C1 segment of cervical spinal cord (tissue), 14 donors: Measurements from ENCODE around the gene NUDT5.
A peak's percentile ranks its signal among the peaks of the same experiment; 100 is the strongest.
"Not testable (repeated sequence)": the region's sequence is repeated elsewhere in the genome, so short reads cannot be mapped to it uniquely, and the experiment has no call there.

Experiments
- DNase-seq, 14 donors: peaks; one replicate each; lab custom pipeline; 2025; lab: John Stamatoyannopoulos, UW

The NUDT5 gene

DNA sequence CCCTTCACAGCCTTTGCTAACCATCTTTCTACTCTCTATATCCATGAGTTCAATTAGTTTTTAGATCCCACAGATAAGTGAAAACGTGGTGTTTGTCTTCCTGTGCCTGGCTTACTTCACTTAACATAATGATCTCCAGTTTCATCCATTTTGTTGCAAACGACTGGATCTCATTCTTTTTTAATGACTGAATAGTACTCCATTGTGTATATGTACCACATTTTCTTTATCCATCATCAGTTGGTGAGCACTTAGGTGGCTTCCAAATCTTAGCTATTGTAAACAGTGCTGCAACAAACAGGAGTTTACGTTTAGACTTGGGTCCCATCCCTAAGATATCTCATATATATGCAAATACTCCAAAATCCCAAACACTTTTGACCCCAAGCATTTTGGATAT, 9.4 kb upstream of the NUDT5 start:
- no peak for DNase-seq

DNA sequence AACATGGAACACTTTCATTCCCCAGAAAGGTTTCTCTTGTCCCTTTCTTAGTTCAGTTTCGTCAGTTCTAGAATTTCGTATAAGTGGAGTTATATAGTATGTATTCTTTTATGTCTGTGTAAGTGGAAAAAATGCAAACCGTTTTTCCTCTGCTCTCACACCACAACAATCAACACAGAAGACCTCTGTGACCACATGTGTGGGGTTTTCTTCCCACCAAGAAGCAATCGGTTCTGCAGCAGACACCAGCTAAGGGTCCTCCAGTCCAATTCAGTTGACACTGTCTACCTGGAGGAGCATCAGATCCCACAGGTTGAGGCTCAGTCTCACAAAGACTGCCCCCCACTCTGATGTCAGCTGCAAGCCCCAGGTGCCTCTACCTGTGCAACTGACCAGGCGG, 6.5 kb upstream of the NUDT5 start:
- no peak for DNase-seq

DNA sequence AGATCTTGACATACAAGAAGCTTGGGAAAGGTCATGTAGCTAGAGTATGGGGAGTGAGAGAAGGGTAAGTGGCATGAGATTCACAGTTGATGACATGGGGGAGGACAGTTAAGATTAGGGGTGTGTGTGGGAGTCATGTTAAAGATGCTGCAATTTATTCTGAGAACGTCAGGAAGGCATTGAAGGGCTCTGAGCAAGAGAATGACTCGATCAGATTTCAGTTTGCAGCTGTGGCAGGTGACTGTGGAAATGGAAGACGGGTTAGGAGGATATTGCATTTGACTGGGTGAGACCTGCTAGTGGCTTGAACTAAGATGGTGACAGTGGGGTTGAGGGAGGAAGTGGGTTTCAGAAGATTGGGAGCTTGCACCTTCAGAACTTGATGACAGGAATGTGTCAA, 5.9 kb upstream of the NUDT5 start:
- DNase-seq = no peak

DNA sequence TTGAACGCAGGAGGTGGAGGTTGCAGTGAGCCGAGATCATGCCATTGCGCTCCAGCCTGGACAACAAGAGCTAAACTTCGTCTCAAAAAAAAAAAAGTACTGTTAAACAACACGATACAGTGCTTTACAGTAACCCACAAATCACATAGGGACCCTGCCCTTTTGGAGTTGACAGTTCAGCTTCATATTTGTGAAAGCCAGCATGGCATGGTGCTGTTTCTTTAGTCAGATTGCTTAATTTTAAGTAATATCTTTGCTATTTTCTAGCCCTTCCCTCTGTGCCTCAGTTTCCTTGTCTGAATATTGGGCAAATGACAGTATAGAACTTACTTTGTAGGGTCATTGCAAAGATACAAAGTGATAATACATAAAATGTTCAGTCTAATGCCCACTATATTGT, 5.2 kb upstream of the NUDT5 start:
- DNase-seq = no peak

DNA sequence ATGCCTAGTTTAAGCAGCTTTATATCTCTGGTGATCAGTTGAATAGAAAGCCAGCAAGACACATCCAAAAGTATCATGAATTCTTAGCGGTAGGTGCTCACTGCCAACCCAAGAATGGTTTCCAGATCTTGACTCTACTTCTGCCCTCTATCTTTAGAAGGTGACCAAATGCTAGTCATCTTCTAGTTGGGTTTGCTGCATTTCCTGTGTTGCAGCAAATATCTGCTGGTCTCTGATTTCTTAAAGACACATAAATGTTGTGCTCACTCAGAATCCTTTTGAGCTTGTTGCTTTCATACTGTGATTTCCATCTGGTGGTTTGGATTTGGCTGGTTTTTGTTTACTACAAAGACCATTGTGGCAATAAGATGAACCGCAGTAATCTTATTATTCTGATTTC, 2.5 kb upstream of the NUDT5 start:
- no peak for DNase-seq

DNA sequence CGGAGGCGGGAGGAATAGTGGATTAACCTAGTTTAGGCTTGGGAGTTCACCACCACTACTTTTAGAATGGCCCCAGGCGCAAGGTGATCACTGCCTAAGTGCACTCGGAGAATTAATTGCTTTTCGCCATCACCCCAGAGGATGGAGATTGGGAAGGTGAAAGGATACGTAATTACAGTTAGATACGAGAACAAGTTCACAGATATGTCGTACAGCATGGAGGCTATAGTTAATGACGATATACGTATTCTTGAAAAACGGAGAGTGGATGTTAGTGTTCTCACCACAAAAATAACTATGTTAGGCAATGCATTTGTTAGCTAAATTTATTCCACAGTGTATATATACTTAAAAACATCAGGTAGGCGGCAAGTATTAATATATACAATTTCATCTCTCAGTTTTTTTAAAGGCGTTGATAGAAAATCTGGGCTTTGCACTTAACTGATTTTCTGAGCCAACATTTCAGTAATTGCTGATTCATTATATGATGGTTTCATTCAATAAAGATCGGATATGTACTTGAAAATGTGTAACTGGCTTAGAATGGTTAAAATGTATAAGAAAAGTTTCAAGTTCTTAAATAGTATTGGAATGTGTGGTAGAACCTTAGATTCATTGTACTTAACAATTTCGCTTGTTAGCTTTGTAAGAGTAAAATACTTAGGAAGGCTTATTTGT, 980 bp upstream of the NUDT5 start:
- DNase-seq = no peak

DNA sequence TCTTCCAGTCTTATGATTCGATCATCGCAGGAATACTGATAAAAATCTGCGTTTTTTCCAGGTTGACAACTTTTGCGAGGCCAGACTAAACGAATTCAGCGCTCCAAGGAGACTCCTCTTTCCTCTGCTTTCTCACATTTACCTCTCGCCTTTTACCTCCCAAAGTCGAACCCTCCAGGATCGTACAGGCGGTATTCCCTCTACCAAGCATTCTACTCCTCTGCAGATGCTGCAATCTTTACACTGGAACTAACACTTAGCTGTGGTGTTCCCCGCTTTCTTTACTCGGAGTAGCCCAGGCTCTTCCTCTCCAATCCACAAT, 449 bp downstream of the NUDT5 start:
- no peak for DNase-seq

DNA sequence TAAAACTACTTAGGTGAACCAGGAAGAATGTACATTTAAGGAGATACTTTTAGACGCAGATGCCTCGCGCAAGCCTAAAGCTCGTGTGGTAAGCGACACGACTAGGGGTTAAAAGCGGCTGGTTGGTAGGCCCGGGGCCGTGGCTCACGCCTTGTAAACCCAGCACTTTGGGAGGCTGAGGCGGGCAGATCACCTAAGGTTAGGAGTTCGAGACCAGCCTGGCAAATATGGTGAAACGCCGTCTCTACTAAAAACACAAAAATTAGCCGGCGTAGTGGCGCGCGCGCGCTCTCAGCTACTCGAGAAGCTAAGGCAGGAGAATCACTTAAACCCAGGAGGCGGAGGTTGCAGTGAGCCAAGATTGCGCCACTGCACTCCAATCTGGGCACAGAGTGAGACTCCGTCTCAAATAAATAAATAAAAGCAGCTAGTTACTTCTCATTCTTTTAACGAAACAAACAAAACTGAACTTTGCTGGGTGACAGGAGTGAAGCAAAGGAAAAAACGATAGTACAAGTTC, 879 bp downstream of the NUDT5 start:
- peak in 2 of 14 donors; percentile 6 to 28 for DNase-seq

DNA sequence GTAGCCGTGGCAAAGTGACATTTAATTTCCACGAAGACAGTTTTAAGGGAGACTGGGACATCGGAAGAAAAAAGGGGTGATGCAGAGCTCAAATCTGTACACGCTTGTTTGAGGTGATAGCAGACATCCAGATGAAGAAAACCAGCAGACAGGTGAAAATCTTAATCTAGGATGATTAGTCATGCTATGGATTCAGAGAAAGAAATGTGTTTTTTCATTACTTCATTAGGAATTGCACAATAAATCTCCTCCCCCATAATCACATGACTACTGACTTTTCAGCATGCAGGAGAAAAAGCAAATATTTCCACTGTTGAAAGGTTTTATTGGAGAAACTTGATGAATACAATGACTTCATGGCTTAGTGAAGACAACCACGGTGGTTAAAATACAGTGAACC, 2.5 kb downstream of the NUDT5 start:
- DNase-seq = no peak

DNA sequence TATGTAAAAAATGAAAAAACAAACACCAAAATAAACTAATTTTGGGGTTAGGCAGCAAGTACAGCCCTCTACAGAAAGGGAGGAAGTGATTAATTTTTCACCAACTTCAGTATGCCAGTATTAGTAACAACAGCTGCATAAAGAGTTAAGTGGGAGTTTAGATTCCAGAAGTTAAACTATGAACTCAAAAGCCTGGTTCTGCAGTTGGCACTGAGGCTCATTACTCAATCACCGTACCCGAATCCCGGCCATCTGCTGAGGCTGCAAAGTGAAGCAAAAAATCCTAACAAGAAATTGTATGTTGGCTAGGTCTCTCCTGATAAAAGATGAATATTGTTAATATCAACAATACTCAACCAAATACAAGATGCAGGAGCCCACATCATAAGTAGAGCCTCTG, 4.0 kb downstream of the NUDT5 start:
- no peak for DNase-seq

DNA sequence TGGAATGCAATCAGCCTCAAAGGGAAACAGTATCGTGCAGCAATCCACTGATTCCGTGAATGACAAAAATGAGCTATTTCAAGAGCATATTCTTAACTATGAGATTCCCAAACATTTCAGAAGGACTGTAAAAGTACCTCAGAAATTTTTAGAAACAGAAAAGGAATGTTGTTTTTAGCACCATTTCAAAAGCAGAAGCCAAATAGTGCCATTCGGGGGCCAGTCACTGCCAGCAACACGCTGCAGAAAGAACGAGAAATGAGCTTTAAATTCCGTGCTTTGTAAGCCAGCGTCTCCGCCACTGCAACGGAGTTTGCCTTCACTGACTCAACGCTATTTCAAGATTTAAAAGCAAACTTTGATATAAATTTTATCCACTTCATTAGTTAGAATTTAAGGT, 6.3 kb downstream of the NUDT5 start:
- no peak for DNase-seq

DNA sequence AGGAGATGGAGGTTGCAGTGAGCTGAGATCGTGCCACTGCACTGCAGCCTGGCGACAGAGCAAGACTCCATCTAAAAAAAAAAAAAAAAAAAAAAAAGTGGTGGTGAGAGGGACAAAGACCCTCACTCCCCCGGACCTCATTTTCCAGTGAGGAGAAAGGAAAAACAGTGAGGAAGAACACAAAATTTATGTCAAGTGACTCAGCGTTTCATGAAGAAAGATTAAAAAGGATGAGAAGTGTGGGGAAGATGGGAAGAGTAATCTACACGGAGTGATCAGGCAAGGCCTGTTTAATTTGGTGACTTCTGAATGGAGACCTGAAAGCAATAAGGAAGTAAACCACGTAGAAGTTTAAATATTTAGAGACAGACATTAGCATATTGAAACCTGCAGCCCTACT, 7.0 kb downstream of the NUDT5 start:
- DNase-seq = no peak

DNA sequence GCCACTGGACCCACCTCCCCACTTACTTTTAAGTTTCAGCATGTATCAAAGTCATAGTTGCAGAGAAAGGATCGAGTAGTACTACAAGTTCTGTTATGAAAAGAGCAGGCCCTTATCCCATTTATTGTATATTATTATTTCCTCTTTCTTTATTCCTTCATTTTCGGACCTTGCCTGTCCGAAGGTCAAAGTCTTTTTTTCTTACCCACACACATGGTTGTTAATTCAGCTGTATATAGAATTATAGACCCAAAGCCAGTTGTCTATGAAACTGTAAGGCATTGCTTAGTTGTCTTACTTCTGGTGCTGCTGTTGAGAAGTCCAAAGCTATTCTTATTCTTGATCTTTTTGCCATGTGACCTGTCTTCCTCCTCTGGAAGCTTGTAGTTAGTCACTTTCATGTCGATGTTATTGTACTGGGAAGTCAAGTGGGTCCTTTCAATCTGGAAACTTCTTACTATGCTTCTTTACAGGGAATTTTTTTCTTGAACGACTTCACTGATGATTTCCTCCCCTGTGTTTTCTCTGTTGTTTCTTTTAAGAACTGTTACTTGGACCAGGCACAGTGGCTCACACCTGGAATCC, 8.3 kb downstream of the NUDT5 start:
- DNase-seq = no peak

DNA sequence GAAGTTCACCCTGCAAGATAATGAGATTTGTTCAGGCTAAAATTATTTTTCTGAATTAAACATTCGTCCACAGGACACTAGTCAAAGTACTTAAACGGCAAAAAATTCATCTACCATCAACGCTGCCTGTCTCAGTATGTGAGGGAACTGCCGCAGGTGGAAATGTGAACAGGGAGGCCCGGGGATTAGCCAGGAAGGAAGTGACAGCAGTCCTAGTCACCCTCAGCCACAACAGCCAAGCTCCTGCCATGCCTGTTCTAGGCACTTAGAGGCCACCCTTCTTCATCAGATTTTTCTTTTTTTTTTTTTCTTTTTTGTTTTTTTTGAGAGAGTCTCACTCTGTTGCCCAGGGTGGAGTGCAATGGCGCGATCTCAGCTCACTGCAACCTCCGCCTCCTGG, 9.4 kb downstream of the NUDT5 start:
- DNase-seq = no peak

DNA sequence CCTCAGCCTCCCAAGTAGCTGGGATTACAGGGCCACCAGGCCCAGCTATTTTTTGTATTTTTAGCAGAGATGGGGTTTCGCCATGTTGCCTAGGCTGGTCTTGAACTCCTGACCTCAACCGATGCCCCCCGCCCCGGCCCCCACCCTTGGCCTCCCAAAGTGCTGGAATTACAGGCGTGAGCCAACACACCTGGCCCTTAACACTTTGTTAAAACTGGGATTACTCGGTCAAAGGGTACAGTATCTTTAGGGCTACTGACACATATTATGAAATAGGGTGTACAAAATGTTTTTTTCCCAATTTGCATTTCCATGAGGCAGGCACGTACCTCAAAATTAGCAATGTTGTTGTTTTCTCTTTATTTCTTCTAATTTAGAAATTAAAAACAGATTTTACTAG, 11.5 kb downstream of the NUDT5 start:
- no peak for DNase-seq

DNA sequence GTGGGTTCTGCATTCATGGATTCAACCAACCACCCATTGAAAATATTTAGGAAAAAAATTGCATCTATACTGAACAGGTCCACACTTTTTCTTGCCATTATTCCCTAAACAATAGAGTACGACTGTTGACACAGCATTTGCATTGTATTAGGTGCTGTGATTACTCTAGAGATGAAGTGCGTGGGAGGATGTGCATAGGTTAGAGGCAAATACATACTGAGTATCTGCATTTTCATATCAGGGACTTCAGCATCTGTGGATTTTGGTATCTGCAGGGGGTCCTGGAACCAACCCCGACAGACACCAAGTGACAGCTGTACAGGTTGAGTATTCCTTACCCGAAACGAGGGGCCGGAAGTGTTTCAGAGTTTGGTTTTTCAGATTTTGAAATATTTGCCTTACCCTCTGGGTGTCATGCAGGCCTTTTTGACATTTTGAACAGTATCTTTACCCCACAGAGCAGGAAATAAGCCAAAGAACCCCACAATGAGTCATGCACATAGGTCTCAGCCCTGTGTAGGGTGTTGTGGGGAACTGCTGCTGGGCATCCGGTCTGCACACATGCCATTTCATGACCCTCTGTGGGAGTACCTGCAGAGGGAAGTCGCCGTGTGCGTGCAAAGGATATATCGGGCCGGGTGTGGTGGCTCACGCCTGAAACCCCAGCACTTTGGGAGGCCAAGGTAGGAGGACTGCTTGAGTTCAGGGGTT, 14.5 kb downstream of the NUDT5 start:
- no peak for DNase-seq

DNA sequence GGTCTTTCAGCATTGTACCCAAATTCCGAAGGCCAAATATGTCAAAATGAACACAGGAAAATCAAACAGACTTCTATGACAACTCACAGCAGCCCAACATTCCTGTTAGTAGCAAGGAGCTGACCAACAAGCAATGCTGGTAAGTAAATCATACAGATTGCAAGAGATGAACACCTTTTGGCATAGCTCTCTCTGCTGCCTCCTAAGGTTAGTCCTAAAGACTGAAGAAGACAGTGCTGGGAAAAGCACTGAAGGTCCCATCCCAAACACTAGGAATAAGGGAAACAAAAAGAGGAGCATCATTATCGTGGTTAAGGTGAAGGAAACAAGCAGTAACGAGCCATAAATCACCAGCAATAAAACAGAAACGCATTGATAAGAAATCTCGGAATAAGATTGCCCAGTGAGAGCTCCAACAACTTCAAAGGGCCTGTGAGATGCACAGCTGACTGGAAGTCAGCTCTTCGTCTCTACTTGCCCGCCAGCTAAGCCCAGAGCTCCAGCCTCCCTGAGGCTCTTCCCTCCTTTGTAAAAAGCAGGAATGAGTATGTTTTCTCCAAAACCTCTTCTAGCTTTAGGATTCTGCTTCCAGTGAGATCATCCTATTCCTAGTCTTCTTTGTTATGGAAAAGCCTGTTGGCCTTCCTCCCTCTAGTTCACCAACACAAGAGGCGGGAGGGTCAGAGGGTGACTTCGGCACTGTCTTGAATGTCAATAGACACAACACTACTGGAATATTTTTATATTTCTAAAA, 15.3 kb downstream of the NUDT5 start:
- DNase-seq = no peak

DNA sequence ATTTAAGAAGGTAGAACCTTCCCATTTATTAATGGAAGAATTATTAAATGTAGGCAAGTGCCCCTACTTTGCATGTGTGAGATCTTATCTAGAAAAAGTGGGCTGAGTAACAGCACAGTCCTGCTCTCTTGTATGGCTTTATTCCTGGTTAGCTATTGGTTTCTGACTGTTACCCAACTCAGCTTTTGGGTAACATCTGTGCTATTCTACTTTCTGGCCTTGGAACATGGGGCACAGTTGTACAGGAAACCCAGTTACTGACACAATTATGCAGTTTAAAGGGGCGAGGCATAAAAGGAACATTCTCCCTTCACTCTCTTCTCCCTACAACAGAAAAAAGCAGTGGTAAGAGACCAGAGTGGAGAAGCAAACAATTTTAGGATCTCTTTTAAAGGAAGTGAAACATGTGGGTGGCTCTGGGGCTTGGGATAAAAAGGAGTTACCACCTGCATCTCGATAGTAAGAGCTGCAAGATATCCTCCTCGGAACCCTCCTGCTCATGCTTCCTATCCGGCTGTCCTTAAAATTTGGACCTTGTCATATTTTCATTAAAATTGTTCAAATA, 16.0 kb downstream of the NUDT5 start:
- DNase-seq = no peak

DNA sequence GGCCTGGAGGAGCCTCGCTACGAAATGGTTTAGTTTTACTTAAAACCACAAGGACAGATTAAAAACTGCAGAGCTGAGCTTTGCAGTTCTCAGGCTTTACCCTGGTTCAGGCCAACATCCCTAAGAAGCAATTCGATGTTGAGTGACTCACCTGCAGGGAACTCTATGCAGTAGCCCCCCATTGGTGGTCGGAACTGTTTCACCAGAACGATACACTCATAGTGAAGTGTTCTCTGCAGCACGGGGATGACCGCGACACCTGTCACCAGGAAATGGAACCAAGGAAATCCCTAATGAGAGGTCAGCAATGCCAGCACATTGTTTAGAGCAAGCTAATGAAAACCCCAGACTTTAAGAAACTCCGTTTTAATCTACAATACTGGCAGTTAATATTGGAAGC, 18.0 kb downstream of the NUDT5 start:
- DNase-seq = no peak

DNA sequence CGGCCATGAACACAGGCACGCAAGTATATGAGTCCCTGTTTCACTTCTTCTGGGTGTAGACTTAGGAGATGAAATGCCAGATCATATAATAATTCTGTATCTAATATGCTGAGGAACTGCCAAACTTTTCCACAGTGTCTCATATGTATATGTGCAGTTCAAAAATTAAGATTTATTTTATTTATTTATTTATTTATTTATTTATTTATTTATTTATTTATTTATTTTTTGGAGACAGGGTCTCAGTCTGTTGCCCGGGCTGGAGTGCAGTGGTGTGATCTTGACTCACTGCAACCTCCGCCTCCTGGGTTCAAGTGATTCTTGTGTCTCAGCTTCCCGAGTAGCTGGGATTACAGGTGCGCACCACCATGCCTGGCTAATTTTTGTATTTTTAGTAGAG, 24.2 kb downstream of the NUDT5 start:
- DNase-seq = not testable (repeated sequence)

DNA sequence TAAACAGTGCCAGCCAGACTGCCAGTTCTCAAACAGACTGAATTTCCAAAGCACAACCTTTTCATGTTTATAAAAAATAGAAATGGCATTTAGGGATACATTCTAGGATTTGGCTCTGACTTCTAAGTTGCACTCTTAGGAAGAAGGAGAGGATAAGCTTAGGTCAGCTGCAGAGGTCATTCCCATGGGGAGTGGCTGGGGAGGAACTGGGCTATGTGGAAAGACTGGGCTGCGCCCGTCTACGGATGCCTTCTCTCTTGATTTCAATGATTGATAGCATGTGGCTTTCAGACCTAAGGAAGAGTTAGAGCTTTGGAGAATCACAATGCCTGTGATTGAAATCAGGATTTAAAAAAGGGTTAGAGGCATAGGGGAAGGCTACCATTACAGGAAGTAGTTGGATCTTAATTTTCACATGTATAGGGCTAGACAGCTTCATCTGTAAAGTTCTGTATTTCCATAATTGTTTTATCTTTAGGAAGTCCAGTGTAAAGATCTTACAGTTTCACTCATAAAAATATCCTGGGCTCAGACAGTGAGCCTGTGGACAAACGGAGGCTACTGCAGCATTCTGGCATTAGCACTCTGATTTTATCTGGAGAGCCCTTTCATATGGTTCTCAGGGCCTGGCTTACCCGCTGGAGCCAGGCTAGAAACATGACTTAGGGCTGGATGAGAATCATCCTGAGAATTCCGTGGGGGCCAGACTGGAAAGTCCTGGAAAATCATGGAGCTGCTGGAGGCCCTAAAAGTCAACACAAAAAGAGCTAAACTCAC, 29.5 kb downstream of the NUDT5 start:
- DNase-seq = no peak
